ENCODE measurements around the gene REV3L. TPM values are rescaled to one million over a fixed set of nuclear protein-coding genes. Genes with fewer than 3 reads are reported as not detected.

REV3L gene
- total and polyA plus RNA-seq, 2 of the 13 experiments (the other 11 are each of a cell fraction or from before 2014, with no cell fraction given) = 12.8 to 31.3 TPM

DNA sequence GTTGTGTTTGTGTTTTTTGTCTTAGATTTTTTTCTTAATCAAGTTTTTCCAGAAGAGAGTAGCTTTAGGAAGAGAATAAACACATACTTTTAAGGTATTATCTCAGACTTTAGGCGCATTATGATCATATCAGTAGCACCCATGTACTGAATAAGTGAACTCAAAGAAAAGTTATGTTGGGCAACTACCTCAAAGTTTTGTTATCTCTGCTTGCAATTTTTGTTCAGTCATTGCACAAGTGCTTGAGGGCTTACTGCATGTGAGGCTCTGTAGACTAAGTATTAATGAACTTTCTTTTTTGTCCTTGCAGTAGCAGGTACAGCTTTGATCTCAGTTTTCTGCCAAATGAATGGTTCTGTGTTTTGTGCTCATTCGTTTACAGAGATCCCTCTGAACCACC is 206.7 kb downstream of the REV3L start (continued):
- TF ChIP-seq REL (CRISPR knock-in tag; conservative IDR thresholded peaks at IDR 0.05) = no peak
- no peak for TF ChIP-seq SOX13 (IDR thresholded peaks at IDR 0.05)
- TF ChIP-seq SOX13 (CRISPR knock-in tag; conservative IDR thresholded peaks at IDR 0.05 in 1 of 2, IDR thresholded peaks at IDR 0.05 in 1 of 2) = peak in 1 of 2 experiments; percentile 28; a peak in 1 of 4 replicates
- TF ChIP-seq RBM39 (IDR thresholded peaks at IDR 0.05; ENCODE audit: low read depth, low read length, poor library complexity, severe bottlenecking) = no peak
- TF ChIP-seq POLR2AphosphoS5 (IDR thresholded peaks at IDR 0.05; ENCODE audit: low read depth, low read length) = no peak
- peak; percentile 72; the same call in 1 of the 2 replicates for TF ChIP-seq CEBPB (IDR thresholded peaks at IDR 0.05; ENCODE audit: borderline replicate concordance, low read depth, low read length)
- no peak for TF ChIP-seq ZNF687 (CRISPR knock-in tag; IDR thresholded peaks at IDR 0.05)
- no peak for TF ChIP-seq PCBP1 (IDR thresholded peaks at IDR 0.05; ENCODE audit: borderline replicate concordance, low read depth, low read length)
- TF ChIP-seq ZBTB21 (CRISPR knock-in tag; IDR thresholded peaks at IDR 0.05) = no peak
- no peak for TF ChIP-seq SALL1 (CRISPR knock-in tag; IDR thresholded peaks at IDR 0.05)
- no peak for TF ChIP-seq ONECUT2 (CRISPR knock-in tag; IDR thresholded peaks at IDR 0.05)
- no peak for TF ChIP-seq ZMYM4 (CRISPR knock-in tag; IDR thresholded peaks at IDR 0.05)

Data from HepG2 (cell line).